K562 (cell line): ENCODE results near the gene ATAD3B. TPM values are rescaled to one million over a fixed set of nuclear protein-coding genes. Genes with fewer than 3 reads are reported as not detected.
A peak's percentile ranks its signal among the peaks of the same experiment; 100 is the strongest.
"Not testable (repeated sequence)": the region's sequence is repeated elsewhere in the genome, so short reads cannot be mapped to it uniquely, and the experiment has no call there.

Experiments
- ATAC-seq: fragments of 200-7000 bp; cut with Tn5 transposase; 3 replicates; pipeline ENCODE4 v1.9.1; 2020; ENCODE audit warnings: moderate library complexity
- BruUV-seq: library from RNA; stranded (reverse); fragments of 400-500 nt; replicated peaks from 2 replicates; lab custom pipeline; 2021; lab: Mats Ljungman, UMichigan
- CTCF ChIA-PET: fragments of 300-600 bp; formaldehyde crosslinking; extraction: SDS; loops from one replicate; lab custom pipeline; 2021; ENCODE audit warnings: low intra/inter-chr PET ratio; lab: Yijun Ruan, JAX
- POLR2A ChIA-PET: fragments of 300-600, 350-650 bp; sonication (Branson Sonifier 250); formaldehyde crosslinking; extraction: SDS; loops from one replicate; lab custom pipeline; 2021; ENCODE audit warnings: antibody characterized with exemption, inconsistent platforms; lab: Yijun Ruan, JAX
- DNase-seq, 4 experiments: peaks; one replicate each; pipeline versions ENCODE4 v3.0.0 to v3.0.0-alpha.2; 2011 to 2018; ENCODE audit warnings: low spot score in 3 of 4, mixed read lengths in 3 of 4; ENCODE audit errors: extremely low read depth in 1 of 4
- FAIRE-seq: peaks from 2 replicates; lab custom pipeline; 2011; peaks lifted over from hg19 to GRCh38; lab: Jason Lieb, UNC
- H2AFZ ChIP-seq: 2 replicates; pipeline ENCODE4 v1.6.0; 2011; ENCODE audit warnings: low read depth, low read length, control low read depth, inconsistent platforms
- H3K27ac ChIP-seq: fragments of 200-600 bp; 3 replicates; pipeline ENCODE4 v1.8.0; 2011; ENCODE audit warnings: low read depth, mild to moderate bottlenecking, control low read depth, inconsistent platforms, low read length, moderate library complexity, mixed read lengths; ENCODE audit errors: extremely low read depth
- H3K27me3 ChIP-seq, 2 experiments: fragments of 300-600 bp in 1 of 2; 2 replicates in 1 of 2; 3 replicates in 1 of 2; pipeline versions ENCODE4 v1.6.0 to v1.8.0; 2011; ENCODE audit warnings: inconsistent platforms in 2 of 2, low read length in 2 of 2, mild to moderate bottlenecking in 1 of 2, mixed read lengths in 1 of 2, moderate library complexity in 1 of 2; ENCODE audit not compliant: control insufficient read depth in 2 of 2, insufficient read depth in 2 of 2
- H3K36me3 ChIP-seq: fragments of 300-600 bp; 3 replicates; pipeline ENCODE4 v1.8.0; 2011; ENCODE audit warnings: mild to moderate bottlenecking, low read length, inconsistent platforms; ENCODE audit not compliant: control insufficient read depth, insufficient read depth
- H3K4me1 ChIP-seq, 2 experiments: fragments of 200-600 bp in 1 of 2; replicated peaks in 1 of 2; 2 replicates in 1 of 2; 3 replicates in 1 of 2; pipeline versions ENCODE4 v1.5.1 to v1.8.0; 2011; ENCODE audit warnings: inconsistent platforms in 2 of 2, low read length in 2 of 2, mild to moderate bottlenecking in 1 of 2, mixed read lengths in 1 of 2, moderate library complexity in 1 of 2; ENCODE audit not compliant: control insufficient read depth in 2 of 2, insufficient read depth in 2 of 2
- H3K4me2 ChIP-seq: 2 replicates; pipeline ENCODE4 v1.6.1; 2011; ENCODE audit warnings: low read length, control low read depth, inconsistent platforms, mixed read lengths; ENCODE audit not compliant: insufficient read depth
- H3K4me3 ChIP-seq: fragments of 200-600 bp; sonication (generic), shearing (Covaris generic); 2 replicates; pipeline ENCODE4 v1.5.1; 2016; ENCODE audit warnings: control low read depth, inconsistent platforms
- H3K79me2 ChIP-seq: fragments of 200-600 bp; 3 replicates; pipeline ENCODE4 v1.8.0; 2011; ENCODE audit warnings: low read length, inconsistent platforms; ENCODE audit not compliant: control insufficient read depth, insufficient read depth
- H3K9ac ChIP-seq, 2 experiments: 2 replicates each; pipeline versions ENCODE4 v1.6.0 to v1.6.1; 2011; ENCODE audit warnings: low read depth in 2 of 2, low read length in 2 of 2, control low read depth in 1 of 2, inconsistent platforms in 1 of 2, mild to moderate bottlenecking in 1 of 2, mixed read lengths in 1 of 2; ENCODE audit not compliant: insufficient read depth in 1 of 2
- H3K9me1 ChIP-seq: one replicate; pipeline ENCODE4 v1.6.0; 2011; ENCODE audit warnings: inconsistent platforms, mild to moderate bottlenecking, low read length, moderate library complexity; ENCODE audit not compliant: control insufficient read depth, insufficient read depth
- H3K9me3 ChIP-seq: replicated peaks from 2 replicates; pipeline ENCODE4 v1.5.1; 2011; ENCODE audit warnings: low read depth, low read length, inconsistent platforms; ENCODE audit not compliant: control insufficient read depth, insufficient read depth
- H4K20me1 ChIP-seq: replicated peaks from 2 replicates; pipeline ENCODE4 v1.6.1; 2011; ENCODE audit warnings: low read length, inconsistent platforms, mixed read lengths; ENCODE audit not compliant: control insufficient read depth, insufficient read depth
- POLR2G ChIP-seq: fragments of 200-400 bp; formaldehyde crosslinking; IDR thresholded peaks from 2 replicates; pipeline ENCODE4 v1.6.1; 2017; ENCODE audit warnings: low read depth, mild to moderate bottlenecking, antibody characterized with exemption, low read length, moderate library complexity
- RBFOX2 ChIP-seq: fragments of 200-400 bp; formaldehyde crosslinking; IDR thresholded peaks from 2 replicates; pipeline ENCODE4 v1.6.1; 2017; ENCODE audit warnings: low read depth, mild to moderate bottlenecking, low read length, moderate library complexity
- RFX1 ChIP-seq: fragments of 450-650 bp; IDR thresholded peaks from 2 replicates; pipeline ENCODE4 v1.6.1; 2016; ENCODE audit warnings: mild to moderate bottlenecking, moderate library complexity
- WGBS: fragments of 100-300 bp; shearing (Covaris generic); methylation state at CpG from one replicate; pipeline ENCODE4 v1.1.6; 2016; ENCODE audit warnings: low coverage, mixed read lengths; ENCODE audit not compliant: insufficient coverage; ENCODE audit errors: missing lambda C conversion rate; 5-methylcytosine and 5-hydroxymethylcytosine counted together
- in situ Hi-C: fragments of 300-500 bp; cut with MboI; formaldehyde crosslinking; loops from 4 replicates; pipeline ENCODE4 v1.15.0; 2018; ENCODE audit warnings: inconsistent platforms, mixed read lengths
- intact Hi-C: fragments of 100-400 bp; cut with micrococcal nuclease; formaldehyde crosslinking; loops from 2 replicates; pipeline ENCODE4 v1.14.2; 2022
- polyA plus RNA-seq, 8 experiments: library from polyadenylated mRNA; depleted of rRNA in 4 of 8; stranded (reverse) in 5 of 8; unstranded in 3 of 8; fragments of >200 nt; fragmentation: Nextera tagmentation in 2 of 8; fragmentation: Illumina TruSeq in 1 of 8; extraction: Ambion mirVana in 2 of 8; extraction: Trizol in 1 of 8; gene quantifications; 2 replicates each; pipeline versions ENCODE4 v1.2.1 to v1.2.3, GENCODE V29; 2011 to 2014; ENCODE audit warnings: inconsistent platforms in 1 of 8, missing spikeins in 1 of 8
- total RNA-seq, 7 experiments: library from RNA; depleted of rRNA in 6 of 7; stranded (reverse); fragments of >200 nt in 6 of 7; fragmentation: Illumina TruSeq in 2 of 7; extraction: Trizol in 2 of 7; gene quantifications; 2 replicates each; pipeline versions ENCODE4 v1.2.1 to v1.2.3, GENCODE V29; 2011 to 2021; ENCODE audit warnings: low replicate concordance in 1 of 7

ATAD3B gene
- total and polyA plus RNA-seq, 9 of the 15 experiments (the other 6 are each of a cell fraction or from before 2014, with no cell fraction given): 0.07 to 113 (median 27.7) TPM

DNA sequence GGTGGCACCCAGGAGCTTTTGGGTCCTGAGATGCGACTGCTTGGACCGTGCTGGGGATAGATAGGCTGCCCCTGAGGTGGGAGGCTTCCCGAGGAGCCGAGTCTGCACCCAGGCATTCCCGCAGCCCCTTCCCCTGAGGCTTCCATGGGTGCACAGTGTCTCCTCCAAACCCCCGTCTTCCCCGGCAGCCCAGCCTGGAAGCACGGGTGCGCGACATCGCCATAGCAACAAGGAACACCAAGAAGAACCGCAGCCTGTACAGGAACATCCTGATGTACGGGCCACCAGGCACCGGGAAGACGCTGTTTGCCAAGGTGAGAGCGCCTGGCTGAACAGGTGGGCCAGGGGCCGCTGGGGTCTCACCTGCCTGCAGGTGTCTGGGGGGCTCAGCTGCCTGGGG is 52.1 kb downstream of the ATAD3B start:
- peak; percentile 53; the same call in 1 of the 2 replicates for TF ChIP-seq RFX1
- BruUV-seq, H3K9me3 ChIP-seq, H4K20me1 ChIP-seq, DNase-seq, POLR2A ChIA-PET, H3K79me2 ChIP-seq, H3K27ac ChIP-seq, H2AFZ ChIP-seq, FAIRE-seq, H3K4me1 ChIP-seq, H3K27me3 ChIP-seq, H3K9me1 ChIP-seq, H3K9ac ChIP-seq, intact Hi-C loops, in situ Hi-C loops, CTCF ChIA-PET, H3K4me2 ChIP-seq, ATAC-seq, H3K4me3 ChIP-seq: not testable (repeated sequence)
- peaks cover 73% of the 10 kb centered on the region; the same call in 2 of the 3 replicates for H3K36me3 ChIP-seq
- over 99% methylated on average over 14 of the region's 17 CpGs for WGBS

DNA sequence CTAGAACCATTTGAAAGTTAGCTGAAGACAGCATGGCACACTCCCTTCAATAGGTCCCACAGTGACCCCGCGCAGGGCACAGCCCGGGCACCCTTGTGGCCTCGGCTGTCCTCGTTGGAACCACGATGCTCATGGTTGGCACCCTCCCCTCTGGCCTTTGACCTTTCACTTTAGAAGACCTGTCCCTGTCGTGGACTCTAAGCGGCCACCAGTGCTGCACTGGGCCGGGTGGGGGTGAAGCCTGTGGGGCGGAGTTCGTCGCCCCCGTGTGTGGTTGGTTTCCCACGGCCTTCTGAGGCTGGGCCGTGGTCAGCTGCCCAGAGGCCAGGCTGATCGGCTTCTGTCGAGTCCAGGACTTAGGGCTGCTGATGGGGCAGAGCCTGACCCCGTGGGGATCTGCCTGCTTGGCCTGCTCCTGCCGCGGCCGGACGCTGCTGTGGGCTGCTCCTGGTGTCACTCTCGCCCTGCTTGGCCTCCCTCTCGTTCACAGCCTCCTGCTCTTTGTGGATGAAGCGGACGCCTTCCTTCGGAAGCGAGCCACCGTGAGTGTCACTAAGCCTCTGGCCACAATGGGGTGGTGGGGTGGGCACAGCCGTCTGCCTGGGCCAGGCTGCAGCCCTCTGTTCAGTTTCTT is 53.3 kb downstream of the ATAD3B start:
- H3K9me1 ChIP-seq: not testable (repeated sequence)
- peak; percentile 41; the same call in 1 of the 2 replicates for TF ChIP-seq RBFOX2
- peak; percentile 51 for TF ChIP-seq POLR2G
- TF ChIP-seq, all 486 proteins: peak for 2; not testable (repeated sequence) for 484

More for the DNA sequence above, 53.3 kb downstream of the ATAD3B start:
- H2AFZ ChIP-seq, H3K79me2 ChIP-seq, FAIRE-seq, H3K9ac ChIP-seq, H3K4me2 ChIP-seq, CTCF ChIA-PET, intact Hi-C loops, H3K27me3 ChIP-seq, POLR2A ChIA-PET, DNase-seq, BruUV-seq, ATAC-seq, H3K9me3 ChIP-seq, in situ Hi-C loops, H3K4me3 ChIP-seq, H3K27ac ChIP-seq, H4K20me1 ChIP-seq, H3K4me1 ChIP-seq: not testable (repeated sequence)
- 95% methylated on average over 24 of the region's 30 CpGs for WGBS
- peaks cover 80% of the 10 kb centered on the region for H3K36me3 ChIP-seq
